Activated CD4-positive, alpha-beta T cell treated with anti-CD3 and anti-CD28 coated beads, Interleukin-2, Interleukin-4, amounts not matched to agents 100 ng/mL and 50 ng/mL, durations not matched to agents 16 hours and 8 hours (primary cell): ENCODE data around the gene PIEZO2.
"Not testable (repeated sequence)": the region's sequence is repeated elsewhere in the genome, so short reads cannot be mapped to it uniquely, and the experiment has no call there.

Experiments
- DNase-seq: peaks from one replicate; pipeline ENCODE4 v3.0.0-alpha.2; 2020; ENCODE audit warnings: low spot score

The PIEZO2 gene

DNA sequence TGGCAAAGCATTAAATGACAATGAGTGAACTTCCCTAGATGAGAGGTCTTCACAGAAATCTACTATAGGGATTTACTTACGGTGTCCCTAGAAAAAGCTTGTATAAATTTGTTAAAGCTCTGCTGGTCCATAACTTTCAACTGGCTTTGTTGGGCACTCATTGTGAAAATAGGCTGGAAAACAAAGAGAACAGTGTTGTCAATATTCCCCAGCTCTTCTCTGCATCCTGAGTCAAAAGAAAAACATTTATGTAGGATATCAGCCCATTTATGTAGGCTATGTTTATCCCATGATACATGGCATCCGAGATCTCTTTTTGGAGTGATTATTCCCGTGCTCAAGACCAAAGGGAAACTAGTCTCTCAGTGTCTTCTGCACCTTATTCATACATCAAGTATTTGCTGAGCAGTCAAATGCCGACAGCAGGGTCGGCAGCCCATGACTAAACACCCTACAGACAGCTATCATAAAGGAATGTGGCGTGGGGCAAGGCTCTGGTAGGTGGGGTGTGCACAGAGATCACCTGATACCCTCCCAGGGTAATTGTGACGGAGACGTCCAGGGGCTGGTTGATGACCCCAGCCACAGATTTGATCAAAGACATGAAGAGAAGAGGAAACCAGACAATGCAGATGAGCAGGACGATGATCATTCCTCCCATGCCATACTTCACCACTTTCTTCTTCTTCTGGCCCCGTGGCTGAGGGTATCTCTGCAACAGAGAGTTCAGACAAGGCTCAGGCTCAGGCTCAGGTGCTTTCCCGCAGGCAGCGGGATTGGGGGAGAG lies 467.6 kb downstream of the PIEZO2 start:
- DNase-seq = no peak

DNA sequence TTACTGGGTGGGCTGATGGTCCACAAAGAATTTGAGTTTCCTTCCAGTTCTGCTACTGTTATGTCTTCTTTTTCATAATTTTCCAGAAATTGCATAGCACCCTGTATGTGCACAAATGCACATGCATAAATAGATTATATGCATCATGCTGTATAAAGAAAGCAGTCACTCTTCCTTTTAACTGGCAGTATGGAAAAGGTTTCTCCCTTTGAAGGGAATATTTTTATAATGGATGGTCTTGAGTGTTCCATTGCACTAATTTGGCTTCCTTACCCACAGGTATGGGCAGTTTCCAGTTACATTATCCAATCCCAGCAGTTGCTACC lies 469.1 kb downstream of the PIEZO2 start:
- no peak for DNase-seq

DNA sequence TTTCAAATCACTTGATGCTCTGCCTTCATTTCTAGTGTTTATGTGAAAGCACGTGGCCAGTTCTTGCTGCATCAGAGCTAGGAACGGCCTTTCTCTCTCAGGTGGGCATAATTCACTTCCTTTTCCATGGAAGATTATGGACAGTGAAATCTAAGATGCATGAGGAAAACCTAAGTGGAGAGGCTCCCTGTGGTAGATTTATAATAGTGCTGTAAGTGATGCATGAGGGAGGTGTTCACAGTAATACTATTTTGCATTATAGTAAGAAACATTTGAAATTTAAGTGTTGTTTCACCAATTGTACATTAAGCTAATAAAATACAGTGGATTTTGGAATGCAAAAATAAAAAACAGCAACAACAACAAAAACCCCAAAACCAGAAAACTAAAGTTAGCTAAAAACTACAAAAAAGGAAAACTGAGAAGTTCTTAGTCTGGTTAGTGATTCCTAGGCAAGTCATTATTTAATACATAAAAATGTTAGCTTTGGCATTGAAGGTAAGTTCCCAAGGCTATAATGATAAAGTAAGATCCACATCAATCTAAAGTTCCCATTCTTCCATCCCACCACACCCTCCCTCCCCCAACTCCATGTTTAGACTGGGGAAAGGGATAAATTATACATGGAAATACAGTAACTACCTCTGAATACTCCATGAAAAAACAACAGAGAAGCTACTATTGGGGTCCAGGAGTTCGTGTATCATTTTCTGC lies 469.7 kb downstream of the PIEZO2 start:
- DNase-seq = no peak

DNA sequence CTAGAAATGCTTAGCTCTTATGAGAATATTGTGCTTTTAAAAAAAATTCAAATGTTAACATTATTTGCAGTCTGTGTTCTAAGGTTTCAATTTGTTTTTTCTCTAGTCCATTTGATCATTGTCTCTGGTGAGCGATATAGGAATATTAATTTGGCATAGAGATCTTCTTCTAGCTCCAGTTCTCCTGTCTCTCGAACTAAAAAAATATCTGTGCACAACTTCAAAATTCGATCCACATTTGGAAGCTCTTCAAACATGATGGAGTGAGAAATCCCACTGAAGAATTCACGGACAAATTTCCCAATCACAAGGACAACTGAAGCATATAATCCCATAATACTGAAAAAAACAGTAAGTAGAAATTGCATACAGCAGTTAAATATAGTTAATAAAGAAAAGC lies 477.9 kb downstream of the PIEZO2 start:
- DNase-seq = no peak

DNA sequence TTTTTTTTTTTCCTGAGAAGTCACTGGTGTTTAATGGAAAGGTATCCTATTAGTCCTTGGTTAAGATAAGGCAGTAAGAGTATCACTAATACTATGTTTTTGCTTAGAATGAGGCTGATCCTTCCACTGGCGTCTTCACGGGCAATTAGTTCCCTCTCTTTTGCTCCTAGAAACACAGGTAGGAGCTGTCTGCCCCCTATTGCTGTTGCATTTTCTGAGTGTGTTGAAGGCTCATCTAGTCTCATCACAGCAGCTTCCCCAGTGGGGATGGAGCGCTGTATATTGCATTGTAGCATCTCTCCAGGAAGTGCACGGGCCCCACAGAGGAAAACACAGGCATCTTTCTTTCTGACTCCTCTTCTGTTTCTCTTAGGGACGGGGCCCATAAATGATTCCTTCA lies 478.5 kb downstream of the PIEZO2 start:
- DNase-seq = no peak

DNA sequence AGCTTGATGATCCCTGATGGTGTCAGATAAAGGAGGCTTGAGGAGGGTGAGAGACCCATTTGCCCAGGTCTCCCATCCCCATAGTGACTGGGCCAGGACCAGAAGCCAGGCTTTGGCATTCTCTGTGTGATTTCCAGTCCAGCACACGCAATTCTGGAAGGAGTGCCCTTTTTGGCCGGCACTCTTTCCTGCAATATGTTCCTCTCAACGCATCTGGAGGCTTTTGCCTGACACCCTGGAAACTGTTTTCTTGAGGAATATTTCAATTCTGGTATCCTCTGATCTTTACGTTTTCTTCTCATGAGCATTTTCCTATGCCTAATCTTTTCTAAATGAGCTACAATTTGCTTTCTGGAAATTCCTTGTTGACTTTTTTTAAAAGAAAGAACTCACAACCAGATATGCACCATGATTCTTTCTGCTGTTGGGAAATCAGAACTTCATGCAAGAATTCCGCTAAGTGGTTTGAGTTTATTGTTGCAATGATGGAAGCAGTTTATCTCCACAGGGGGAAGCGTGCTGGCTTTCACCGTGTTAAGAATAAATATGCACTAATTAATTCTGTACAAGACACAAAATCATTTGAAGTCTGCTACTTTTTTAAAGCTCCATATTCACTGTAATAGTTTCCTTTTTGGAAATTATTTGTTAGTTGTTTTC lies 479.8 kb downstream of the PIEZO2 start:
- no peak for DNase-seq

DNA sequence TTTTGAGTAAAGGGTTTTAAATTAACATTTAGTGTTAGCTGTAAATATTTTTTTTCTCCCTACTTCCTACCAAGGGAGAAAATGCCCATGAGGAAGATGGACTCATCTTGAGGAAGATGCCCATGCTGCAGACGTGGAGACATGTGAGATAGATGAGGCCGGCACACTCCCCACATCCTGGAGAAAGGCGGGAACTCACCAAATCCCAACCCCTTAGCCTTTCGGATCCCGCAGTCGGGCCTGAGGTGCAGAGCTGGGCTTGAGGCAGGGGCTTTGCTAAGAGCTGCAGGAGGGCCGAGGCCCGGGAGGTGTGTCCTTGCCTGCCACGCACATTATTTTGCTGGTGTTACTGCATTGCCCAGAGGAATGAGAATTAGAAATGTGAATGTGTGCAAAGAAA lies 485.6 kb downstream of the PIEZO2 start:
- DNase-seq = no peak

DNA sequence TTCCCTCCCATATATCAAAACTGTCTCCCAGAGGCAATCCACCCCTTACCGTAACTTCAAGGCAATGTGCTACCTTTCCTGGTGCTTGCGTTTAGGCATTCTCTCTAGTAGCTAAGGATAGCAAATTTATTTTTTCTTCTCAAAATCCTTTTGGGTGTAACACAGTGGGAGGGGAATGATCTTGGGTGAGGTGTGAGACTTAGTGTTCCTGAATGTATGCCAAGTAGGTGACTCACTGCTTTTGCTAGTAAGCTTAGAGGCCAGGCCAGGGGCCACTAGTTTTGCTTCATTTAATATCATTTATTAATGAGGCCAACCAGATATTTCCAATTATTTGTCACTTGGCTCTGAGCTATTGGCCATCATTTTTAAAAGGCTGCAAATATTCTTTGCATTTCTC lies 488.1 kb downstream of the PIEZO2 start:
- DNase-seq = no peak

DNA sequence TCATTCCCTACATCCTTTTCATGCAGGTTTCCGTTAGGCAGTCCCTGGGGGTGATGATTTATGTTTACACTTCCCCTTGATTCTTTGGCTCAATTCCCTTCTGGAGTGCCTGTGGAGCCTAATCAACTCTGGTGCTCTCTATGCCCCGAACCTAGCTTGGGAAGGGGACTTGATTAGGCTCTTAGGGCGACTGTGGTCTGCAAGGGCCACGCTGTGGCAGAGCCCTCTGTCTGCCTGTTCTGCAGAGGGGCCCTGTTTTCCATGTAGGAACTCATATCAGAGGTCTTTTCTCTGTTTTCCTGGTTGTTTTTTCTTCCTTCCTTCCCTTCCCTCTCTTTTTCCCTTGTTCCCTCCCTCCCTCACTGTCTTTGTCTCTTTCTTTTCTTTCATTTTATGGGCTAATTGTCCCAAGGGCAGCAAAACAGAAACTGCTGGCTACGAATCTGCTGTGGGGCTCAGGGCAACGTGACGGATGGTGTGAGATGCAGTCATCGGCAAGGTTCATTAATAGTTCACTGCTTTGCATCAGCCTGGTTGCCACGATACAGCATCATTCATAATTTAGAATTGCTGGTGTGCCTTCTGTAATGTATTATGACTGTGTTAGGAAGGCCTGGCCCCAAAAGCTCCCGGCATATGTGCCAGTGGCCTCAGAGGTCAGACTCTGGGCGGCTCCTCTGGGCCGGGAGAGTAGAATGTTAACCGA lies 489.0 kb downstream of the PIEZO2 start:
- no peak for DNase-seq

DNA sequence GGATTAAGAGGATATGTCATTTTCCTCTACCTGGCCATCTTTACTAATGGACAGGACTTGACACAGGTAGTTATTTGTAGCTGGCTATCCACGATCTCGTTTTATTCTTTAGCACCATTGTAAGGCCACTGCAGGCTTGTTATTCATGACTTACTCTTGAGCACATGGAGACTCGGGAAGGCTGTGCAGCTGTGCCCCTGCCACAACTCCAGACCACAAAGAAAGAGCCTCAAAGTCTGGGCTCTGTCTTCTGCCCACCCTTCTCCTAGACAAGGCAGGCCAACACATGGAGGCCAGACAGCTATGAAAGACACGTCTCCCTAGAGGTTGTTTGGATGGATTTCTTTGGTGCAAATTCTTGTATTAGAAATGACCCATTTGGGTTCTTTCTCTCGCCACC lies 489.8 kb downstream of the PIEZO2 start:
- DNase-seq = no peak

DNA sequence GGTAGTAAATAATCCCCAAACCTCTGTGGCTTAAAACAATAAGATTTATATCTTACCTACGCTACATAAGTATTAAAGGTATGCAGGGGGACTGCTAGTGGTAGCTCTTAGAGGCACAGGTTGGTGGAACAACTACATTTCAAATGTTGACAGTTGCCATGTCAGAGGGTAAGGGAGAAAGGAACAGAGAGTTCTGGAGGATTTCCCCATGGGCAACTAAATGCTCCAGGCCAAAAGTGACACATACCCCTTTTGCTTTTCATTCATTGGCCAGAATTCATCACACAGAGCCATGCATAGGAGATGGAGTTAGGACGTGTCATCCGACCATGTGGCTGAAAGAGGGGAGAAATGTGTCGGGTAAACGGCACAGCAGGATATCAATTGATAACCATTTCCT lies 490.4 kb downstream of the PIEZO2 start:
- DNase-seq = no peak

DNA sequence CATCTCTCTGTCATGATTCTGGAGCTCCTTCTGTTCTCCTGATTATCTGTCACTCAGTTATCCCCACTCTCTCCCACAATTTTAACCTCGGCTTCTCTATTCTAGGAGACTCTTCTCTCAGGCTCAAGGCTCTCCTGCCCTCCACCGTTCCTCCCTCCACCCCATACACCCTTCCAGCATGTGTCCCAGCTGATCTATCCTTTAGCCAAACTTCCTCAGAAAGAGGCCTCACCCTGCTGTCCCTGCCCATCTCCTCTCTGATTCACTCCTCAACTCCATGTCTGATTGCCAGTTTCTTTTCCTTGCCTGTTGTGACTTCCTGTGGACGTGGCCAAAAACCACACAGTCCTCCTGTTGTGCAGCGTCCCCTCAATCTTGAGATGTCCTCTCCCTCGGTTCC lies 505.4 kb downstream of the PIEZO2 start:
- not testable (repeated sequence) for DNase-seq

DNA sequence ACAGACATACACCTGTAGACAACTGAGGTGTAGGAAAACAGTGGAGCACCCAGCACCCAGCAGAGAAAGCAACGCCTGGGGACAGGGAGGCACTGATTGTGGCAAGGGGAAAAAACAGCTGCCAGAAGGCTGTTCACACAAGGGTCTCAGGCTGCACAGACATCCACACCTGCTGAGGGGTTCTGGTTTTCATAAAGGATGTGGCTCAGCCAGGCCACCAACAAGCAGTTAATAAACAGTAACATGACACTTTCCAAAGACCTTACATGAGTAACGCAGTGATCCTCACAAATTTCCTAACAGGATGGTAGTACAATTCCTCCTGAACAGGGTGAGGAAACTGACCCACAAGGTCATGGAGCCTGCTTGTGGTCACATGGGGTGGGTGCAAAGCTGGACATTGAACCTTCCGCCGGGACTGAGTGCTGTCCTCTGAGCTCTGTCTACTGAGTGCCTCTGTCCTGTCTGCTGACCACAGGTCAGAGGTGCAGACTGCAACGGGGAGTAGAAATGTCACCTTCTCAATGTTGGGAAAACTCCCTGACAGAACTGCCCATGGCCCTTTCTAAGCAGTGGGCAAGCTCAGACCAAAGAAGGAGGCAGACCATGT lies 506.3 kb downstream of the PIEZO2 start:
- DNase-seq = not testable (repeated sequence)

DNA sequence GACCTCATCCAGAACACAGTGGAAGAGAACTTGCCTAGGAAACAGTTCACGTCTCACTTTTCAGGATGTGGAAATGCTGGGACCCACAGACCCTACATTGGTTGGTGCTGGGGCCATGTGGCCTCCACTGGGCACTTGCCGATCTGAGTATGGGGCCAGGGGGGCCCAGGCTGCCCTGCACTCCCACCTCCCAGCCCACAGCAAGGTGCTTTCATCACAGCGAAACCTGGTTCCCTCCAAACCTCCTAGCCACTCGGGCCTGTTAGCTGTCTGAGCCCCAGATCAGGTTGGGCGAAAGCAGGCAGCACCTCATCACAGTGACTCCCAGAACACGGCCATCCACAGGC lies 510.9 kb downstream of the PIEZO2 start:
- not testable (repeated sequence) for DNase-seq

DNA sequence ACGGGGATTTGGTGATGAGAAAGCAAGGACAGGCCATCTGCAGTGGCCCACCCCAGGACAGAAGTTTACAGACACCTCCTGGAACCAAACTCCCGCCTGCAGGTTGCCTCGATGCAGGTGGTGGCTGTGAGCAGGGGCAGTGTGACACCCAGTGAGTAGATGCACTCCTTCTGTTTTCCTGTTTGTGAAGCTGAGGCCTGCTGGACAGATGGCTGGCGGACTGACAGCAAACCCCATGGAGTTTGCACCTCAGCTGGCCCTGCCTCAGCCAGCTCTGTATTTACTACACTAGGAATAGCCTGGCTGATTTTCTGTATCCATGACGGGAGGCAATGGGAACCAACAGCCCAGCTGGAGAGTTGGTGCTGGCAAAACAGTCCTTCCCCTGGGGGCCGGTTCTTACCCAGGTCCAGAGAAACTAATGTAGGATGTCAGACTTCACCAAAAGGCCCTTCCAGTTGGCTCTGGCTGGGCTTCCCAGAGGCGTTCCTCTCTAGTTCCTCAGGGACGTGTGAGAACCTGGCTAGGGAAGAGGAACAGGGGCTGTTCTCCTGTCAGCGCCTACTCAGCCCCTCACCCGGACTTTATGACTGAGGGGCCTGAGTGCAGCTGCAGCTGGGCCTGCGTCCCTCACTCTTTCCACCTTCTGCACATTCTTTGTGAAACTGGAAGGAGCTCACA lies 511.4 kb downstream of the PIEZO2 start:
- DNase-seq = not testable (repeated sequence)

DNA sequence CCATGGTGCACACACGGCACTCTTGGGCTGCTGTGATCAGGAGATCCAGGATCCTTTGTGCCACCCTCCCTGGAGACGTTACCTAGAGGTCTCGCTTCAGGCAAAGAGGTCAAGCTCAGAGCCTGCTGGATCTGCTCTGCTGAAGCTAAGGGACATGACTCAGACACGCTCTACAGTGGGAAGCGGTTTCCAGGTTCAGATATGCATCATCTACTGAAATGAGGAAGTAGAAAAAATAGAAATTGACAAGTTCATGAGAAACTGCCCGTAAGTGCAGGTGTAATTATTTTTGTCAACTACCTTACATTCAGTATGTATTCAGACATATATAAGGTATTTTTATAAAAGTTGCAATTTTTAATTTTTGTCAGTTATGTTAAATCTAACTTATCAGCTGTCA lies 520.3 kb downstream of the PIEZO2 start:
- DNase-seq = not testable (repeated sequence)

DNA sequence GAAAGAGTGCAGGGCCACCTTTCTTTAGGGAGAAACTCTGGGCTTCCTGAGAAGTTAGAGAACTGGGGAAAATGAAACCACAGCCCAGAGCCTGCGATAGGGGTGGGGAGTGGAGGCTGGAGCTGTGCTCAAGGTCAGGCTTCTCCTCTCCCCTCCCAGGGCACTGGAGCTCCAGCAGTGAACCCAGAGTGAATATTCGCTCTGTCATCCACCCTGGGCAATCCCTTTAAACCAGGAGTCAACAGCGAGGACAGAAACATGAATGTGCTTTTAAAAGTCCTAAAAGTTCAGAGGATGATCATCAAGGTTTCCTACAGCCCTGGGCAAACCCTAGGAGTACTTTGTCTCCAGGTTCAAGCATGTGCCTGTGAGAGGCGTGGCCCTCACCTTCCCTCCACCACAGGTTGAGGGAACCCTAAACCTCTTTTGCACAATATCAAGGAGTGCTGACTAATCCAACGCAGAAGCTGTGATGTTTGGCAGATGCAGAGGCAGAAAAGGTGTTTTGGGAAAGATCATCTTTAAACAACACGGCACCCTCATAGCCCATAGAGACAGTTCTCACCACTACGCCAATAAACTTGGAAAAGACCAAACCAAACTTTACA lies 522.7 kb downstream of the PIEZO2 start:
- DNase-seq = not testable (repeated sequence)

DNA sequence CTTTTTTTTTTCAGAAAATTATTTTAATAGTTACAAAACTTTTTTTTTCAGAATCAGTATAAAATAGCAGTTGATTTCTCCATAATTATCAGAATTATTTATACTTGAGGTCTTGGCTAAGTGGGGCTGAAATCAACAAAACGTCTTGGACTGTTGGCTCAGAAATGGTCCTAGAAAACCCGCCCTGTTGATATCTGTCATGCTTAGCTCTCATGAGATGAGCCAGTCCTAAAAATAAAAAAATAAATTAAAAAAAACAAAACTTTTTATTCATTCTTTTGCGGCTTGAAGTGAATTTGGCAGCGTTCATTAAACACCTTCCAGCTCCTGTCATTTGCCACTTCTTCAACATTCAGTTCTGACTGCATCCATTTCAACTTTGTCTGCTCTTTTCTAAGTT lies 525.8 kb downstream of the PIEZO2 start:
- not testable (repeated sequence) for DNase-seq

DNA sequence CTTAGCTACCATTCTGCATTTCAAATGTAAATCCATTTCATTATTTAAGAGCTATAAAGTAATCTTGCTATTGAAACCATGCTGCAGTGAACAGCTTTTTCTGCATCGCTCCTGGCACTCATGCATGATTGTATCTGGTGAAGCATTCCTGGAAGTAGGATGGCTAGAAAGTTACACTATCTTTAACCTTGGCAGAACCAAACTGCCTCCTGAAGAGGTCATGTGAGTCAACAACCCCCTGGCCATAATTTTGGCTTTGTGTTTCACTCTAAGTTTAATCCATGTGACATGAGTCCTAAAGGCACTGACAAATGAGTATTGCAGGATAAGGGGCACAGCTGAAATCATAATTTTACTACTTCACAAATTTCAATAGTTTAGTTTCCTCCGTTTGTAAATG lies 526.4 kb downstream of the PIEZO2 start:
- DNase-seq = not testable (repeated sequence)

DNA sequence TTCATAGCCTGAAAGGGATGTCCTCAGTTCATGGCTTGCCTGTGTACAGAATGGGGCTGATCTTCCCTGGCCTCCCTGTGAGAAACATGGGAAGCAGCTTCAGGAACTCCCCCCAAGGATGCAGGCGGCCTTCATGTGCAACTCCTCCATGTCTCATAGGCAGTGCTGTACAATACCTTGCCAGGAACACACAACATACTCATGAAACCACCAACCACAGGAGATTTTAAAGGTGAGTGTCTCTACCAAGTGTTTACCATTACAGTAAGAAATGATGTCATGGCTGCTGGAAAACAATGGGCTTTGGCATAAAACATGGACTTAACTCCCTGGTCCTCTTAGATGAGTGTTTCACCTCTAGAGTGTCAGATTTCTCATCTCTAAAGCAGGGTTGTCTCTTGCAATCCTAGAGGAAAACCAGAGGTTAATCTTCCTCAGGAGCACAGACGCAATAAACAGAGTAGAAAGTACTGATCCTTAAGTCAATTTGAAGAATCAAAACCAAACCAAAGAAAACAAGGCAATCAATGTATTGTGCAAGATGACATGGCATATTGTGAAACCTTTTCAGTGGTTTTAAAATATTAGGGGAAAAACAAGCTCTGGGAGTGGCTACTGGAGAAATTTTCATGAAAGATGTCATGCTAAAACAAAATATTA lies 528.6 kb downstream of the PIEZO2 start:
- not testable (repeated sequence) for DNase-seq
